ENCODE results near the gene BRMS1L. TPM values are rescaled to one million over a fixed set of nuclear protein-coding genes. Genes with fewer than 3 reads are reported as not detected.

BRMS1L gene
- total RNA-seq, 1 donor from 2014 or later = 16.8 TPM

DNA sequence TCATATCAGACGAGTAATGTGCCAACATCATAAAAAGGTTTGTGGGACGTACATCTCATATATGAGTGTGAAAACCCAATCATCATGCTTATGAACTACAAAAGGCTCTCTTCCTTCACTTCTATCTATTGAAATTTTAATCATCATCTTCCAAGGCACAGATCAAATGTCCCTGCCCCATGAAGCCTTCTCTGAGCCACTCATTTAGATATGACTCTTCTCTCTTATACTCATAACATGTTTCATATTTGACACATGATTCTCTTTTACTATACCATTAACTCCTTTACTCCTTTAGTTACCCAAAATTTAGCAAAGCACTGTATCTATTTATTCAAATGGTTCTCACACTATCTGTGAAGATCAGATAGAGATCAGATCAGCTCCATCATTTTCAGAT, 39.3 kb upstream of the BRMS1L start:
- TF ChIP-seq, protein P1, sequence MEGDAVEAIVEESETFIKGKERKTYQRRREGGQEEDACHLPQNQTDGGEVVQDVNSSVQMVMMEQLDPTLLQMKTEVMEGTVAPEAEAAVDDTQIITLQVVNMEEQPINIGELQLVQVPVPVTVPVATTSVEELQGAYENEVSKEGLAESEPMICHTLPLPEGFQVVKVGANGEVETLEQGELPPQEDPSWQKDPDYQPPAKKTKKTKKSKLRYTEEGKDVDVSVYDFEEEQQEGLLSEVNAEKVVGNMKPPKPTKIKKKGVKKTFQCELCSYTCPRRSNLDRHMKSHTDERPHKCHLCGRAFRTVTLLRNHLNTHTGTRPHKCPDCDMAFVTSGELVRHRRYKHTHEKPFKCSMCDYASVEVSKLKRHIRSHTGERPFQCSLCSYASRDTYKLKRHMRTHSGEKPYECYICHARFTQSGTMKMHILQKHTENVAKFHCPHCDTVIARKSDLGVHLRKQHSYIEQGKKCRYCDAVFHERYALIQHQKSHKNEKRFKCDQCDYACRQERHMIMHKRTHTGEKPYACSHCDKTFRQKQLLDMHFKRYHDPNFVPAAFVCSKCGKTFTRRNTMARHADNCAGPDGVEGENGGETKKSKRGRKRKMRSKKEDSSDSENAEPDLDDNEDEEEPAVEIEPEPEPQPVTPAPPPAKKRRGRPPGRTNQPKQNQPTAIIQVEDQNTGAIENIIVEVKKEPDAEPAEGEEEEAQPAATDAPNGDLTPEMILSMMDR (IDR thresholded peaks at IDR 0.05; ENCODE audit: unreplicated experiment) = no peak
- no peaks in the 10 kb centered on the region for H3K27me3 Mint-ChIP-seq (ENCODE audit: unreplicated experiment)
- H3K4me3 Mint-ChIP-seq (ENCODE audit: unreplicated experiment) = no peak overlapping the region
- peaks cover 6% of the 10 kb centered on the region for H3K4me1 Mint-ChIP-seq (ENCODE audit: unreplicated experiment)
- no peak for DNase-seq (ENCODE audit: low spot score)
- no peak overlapping the region for H3K27ac Mint-ChIP-seq (ENCODE audit: unreplicated experiment)
- H3K9me3 Mint-ChIP-seq (ENCODE audit: unreplicated experiment) = no peaks in the 10 kb centered on the region
- no peaks in the 10 kb centered on the region for H3K36me3 Mint-ChIP-seq (ENCODE audit: low read depth, unreplicated experiment)

DNA sequence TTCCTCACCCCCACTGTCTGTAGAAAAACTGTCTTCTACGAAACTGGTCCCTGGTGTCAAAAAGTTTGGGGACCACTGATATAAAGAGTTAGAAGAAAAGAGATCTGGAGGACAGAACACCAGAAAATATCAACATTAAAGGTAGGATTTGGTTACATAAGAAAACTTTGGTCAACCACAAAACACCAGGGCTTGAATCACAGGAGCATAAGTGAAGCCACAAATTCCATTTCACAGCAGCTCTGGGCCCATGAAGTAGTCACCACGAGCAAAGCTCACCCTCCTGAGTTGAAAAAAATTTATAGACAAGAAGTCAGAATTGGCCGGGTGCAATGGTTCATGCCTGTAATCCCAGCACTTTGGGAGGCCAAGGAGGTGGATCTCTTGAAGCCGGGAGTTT, 36.5 kb upstream of the BRMS1L start:
- peaks cover 6% of the 10 kb centered on the region for H3K4me1 Mint-ChIP-seq (ENCODE audit: unreplicated experiment)

DNA sequence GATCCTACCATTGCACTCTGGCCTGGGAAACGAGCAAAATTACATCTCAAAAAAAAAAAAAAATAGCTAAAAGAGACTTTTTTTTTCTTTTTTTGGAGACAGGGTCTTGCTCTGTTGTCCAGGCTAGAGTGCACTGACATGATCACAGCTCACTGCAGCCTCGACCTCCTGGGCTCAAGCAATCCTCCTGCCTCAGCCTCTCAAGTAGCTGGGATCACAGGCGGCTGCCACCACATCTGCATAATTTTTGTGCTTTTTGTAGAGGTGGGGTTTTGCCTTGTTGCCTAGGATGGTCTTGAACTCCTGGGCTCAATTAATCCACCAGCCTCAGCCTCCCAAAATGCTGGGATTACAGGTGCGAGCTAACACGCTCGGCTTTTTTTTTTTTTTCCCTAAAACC, 28.3 kb upstream of the BRMS1L start:
- H3K4me1 Mint-ChIP-seq (ENCODE audit: unreplicated experiment) = no peaks in the 10 kb centered on the region
- H3K4me3 Mint-ChIP-seq (ENCODE audit: unreplicated experiment) = no peak overlapping the region
- no peak overlapping the region for H3K27ac Mint-ChIP-seq (ENCODE audit: unreplicated experiment)
- no peaks in the 10 kb centered on the region for H3K27me3 Mint-ChIP-seq (ENCODE audit: unreplicated experiment)
- DNase-seq (ENCODE audit: low spot score) = no peak
- H3K36me3 Mint-ChIP-seq (ENCODE audit: low read depth, unreplicated experiment) = no peaks in the 10 kb centered on the region
- H3K9me3 Mint-ChIP-seq (ENCODE audit: unreplicated experiment) = no peaks in the 10 kb centered on the region
- TF ChIP-seq, protein P1 (IDR thresholded peaks at IDR 0.05; ENCODE audit: unreplicated experiment) = no peak

More for the DNA sequence above, 36.5 kb upstream of the BRMS1L start:
- Mint-ChIP-seq H3K9me3 (ENCODE audit: unreplicated experiment) (no peaks in the 10 kb centered on the region), H3K4me3 (ENCODE audit: unreplicated experiment) (no peak overlapping the region), H3K36me3 (ENCODE audit: low read depth, unreplicated experiment) (no peaks in the 10 kb centered on the region), H3K27me3 (ENCODE audit: unreplicated experiment) (no peaks in the 10 kb centered on the region), H3K27ac (ENCODE audit: unreplicated experiment) (no peak overlapping the region)
- no peak for DNase-seq (ENCODE audit: low spot score)
- TF ChIP-seq, protein P1 (IDR thresholded peaks at IDR 0.05; ENCODE audit: unreplicated experiment) = no peak

- no peaks in the 10 kb centered on the region for H3K36me3 Mint-ChIP-seq (ENCODE audit: low read depth, unreplicated experiment)
- DNase-seq (ENCODE audit: low spot score) = no peak
- no peak overlapping the region for H3K4me3 Mint-ChIP-seq (ENCODE audit: unreplicated experiment)
- H3K9me3 Mint-ChIP-seq (ENCODE audit: unreplicated experiment) = no peaks in the 10 kb centered on the region
- H3K27ac Mint-ChIP-seq (ENCODE audit: unreplicated experiment) = no peak overlapping the region
- TF ChIP-seq, protein P1 (IDR thresholded peaks at IDR 0.05; ENCODE audit: unreplicated experiment) = no peak
- H3K27me3 Mint-ChIP-seq (ENCODE audit: unreplicated experiment) = peaks cover 3% of the 10 kb centered on the region
- H3K4me1 Mint-ChIP-seq (ENCODE audit: unreplicated experiment) = peaks cover 9% of the 10 kb centered on the region
Observed at GRCh38 chr14:35806006-35806907, 19.9 kb upstream of the BRMS1L start.

Data from endothelial cell (in vitro differentiated cells).